ENCODE measurements around the gene PHC1.

DNA sequence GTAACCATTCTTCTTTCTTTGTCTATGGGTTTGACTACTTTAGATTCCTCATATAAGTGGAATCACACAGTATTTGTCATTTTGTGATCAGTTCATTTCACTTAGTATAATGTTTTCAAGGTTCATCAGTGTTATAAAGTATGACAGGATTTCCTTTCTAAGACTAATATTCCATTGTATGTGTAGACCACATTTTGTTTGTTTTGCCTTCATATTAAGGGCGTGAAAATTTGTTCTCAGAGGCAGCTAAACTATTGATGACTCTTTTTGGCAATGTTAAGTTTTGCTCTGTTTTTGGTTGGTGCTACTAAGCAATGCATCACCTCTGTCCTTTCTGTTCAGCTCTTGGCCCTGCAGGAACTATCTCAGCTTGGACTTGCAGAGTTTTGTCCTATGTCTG is 73.4 kb downstream of the PHC1 start:
- no peak for TF ChIP-seq POLR2A (IDR thresholded peaks at IDR 0.05)
- TF ChIP-seq, protein P1, sequence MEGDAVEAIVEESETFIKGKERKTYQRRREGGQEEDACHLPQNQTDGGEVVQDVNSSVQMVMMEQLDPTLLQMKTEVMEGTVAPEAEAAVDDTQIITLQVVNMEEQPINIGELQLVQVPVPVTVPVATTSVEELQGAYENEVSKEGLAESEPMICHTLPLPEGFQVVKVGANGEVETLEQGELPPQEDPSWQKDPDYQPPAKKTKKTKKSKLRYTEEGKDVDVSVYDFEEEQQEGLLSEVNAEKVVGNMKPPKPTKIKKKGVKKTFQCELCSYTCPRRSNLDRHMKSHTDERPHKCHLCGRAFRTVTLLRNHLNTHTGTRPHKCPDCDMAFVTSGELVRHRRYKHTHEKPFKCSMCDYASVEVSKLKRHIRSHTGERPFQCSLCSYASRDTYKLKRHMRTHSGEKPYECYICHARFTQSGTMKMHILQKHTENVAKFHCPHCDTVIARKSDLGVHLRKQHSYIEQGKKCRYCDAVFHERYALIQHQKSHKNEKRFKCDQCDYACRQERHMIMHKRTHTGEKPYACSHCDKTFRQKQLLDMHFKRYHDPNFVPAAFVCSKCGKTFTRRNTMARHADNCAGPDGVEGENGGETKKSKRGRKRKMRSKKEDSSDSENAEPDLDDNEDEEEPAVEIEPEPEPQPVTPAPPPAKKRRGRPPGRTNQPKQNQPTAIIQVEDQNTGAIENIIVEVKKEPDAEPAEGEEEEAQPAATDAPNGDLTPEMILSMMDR (IDR thresholded peaks at IDR 0.05), result no peak
